Nephron (organoid): ENCODE data around the gene IDUA.

ENCODE experiments used
- H3K27ac Mint-ChIP-seq, 3 experiments: 2 replicates each; pipeline ENCODE4 v1.8.0; 2020; ENCODE audit warnings: mixed read lengths in 3 of 3, mild to moderate bottlenecking in 2 of 3, moderate library complexity in 1 of 3
- H3K27me3 Mint-ChIP-seq: 2 replicates; pipeline ENCODE4 v1.8.0; 2021; ENCODE audit warnings: low read depth, mild to moderate bottlenecking, moderate library complexity, mixed read lengths
- H3K36me3 Mint-ChIP-seq: 2 replicates; pipeline ENCODE4 v1.8.0; 2020; ENCODE audit warnings: low read depth, mixed read lengths
- H3K4me1 Mint-ChIP-seq: 2 replicates; pipeline ENCODE4 v1.8.0; 2020; ENCODE audit warnings: mixed read lengths
- H3K4me3 Mint-ChIP-seq, 3 experiments: 2 replicates each; pipeline ENCODE4 v1.8.0; 2020; ENCODE audit warnings: mild to moderate bottlenecking in 3 of 3, mixed read lengths in 3 of 3, moderate library complexity in 2 of 3
- H3K9me3 Mint-ChIP-seq: 2 replicates; pipeline ENCODE4 v1.8.0; 2020; ENCODE audit warnings: mixed read lengths
- CTCF ChIP-seq, 3 experiments: fragments of 200-600 bp; sonication (generic); IDR thresholded peaks; one replicate each; pipeline ENCODE4 v1.5.0; 2021; ENCODE audit warnings: antibody characterized with exemption in 3 of 3; ENCODE audit not compliant: unreplicated experiment in 3 of 3

Gene IDUA

GRCh38 chr4:1026115-1026514 lies 39.3 kb downstream of the IDUA start:
- no peak for TF ChIP-seq CTCF (IDR thresholded peaks at IDR 0.05; ENCODE audit: unreplicated experiment in 3 of 3)
- Mint-ChIP-seq H3K4me1 (peaks cover 25% of the 10 kb centered on the region), H3K9me3 (no peaks in the 10 kb centered on the region), H3K27ac (peak overlapping the region in 2 of 3 experiments; percentile 62 to 80), H3K4me3 (peak overlapping the region in 1 of 3 experiments; percentile 32), H3K36me3 (peaks cover 11% of the 10 kb centered on the region), H3K27me3 (no peaks in the 10 kb centered on the region)

GRCh38 chr4:1027219-1027914 lies 40.5 kb downstream of the IDUA start:
- Mint-ChIP-seq H3K27me3 (no peaks in the 10 kb centered on the region), H3K4me1 (peaks cover 25% of the 10 kb centered on the region), H3K9me3 (no peaks in the 10 kb centered on the region), H3K4me3 (no peak overlapping the region), H3K27ac (peak overlapping the region in 1 of 3 experiments; percentile 70), H3K36me3 (peaks cover 11% of the 10 kb centered on the region)
- no peak for TF ChIP-seq CTCF (IDR thresholded peaks at IDR 0.05; ENCODE audit: unreplicated experiment in 3 of 3)

- Mint-ChIP-seq H3K9me3 (no peaks in the 10 kb centered on the region), H3K4me3 (no peak overlapping the region), H3K4me1 (peaks cover 25% of the 10 kb centered on the region), H3K27ac (peak overlapping the region in 1 of 3 experiments; percentile 70), H3K36me3 (peaks cover 11% of the 10 kb centered on the region), H3K27me3 (no peaks in the 10 kb centered on the region)
- no peak for TF ChIP-seq CTCF (IDR thresholded peaks at IDR 0.05; ENCODE audit: unreplicated experiment in 3 of 3)
These were observed 41.0 kb downstream of the IDUA start for GRCh38 chr4:1027915-1028238.

GRCh38 chr4:1028574-1029220 lies 41.9 kb downstream of the IDUA start:
- peaks cover 26% of the 10 kb centered on the region for H3K4me1 Mint-ChIP-seq
- H3K27ac Mint-ChIP-seq = no peak overlapping the region
- H3K4me3 Mint-ChIP-seq = no peak overlapping the region
- peaks cover 11% of the 10 kb centered on the region for H3K36me3 Mint-ChIP-seq
- no peak for TF ChIP-seq CTCF (IDR thresholded peaks at IDR 0.05; ENCODE audit: unreplicated experiment in 3 of 3)
- no peaks in the 10 kb centered on the region for H3K27me3 Mint-ChIP-seq
- H3K9me3 Mint-ChIP-seq = no peaks in the 10 kb centered on the region

GRCh38 chr4:1029529-1029928 lies 42.7 kb downstream of the IDUA start:
- no peaks in the 10 kb centered on the region for H3K9me3 Mint-ChIP-seq
- H3K27ac Mint-ChIP-seq = no peak overlapping the region
- peaks cover 11% of the 10 kb centered on the region for H3K36me3 Mint-ChIP-seq
- no peak overlapping the region for H3K4me3 Mint-ChIP-seq
- no peaks in the 10 kb centered on the region for H3K27me3 Mint-ChIP-seq
- peaks cover 31% of the 10 kb centered on the region for H3K4me1 Mint-ChIP-seq
- no peak for TF ChIP-seq CTCF (IDR thresholded peaks at IDR 0.05; ENCODE audit: unreplicated experiment in 3 of 3)

GRCh38 chr4:1030031-1030430 lies 43.2 kb downstream of the IDUA start:
- TF ChIP-seq CTCF (IDR thresholded peaks at IDR 0.05; ENCODE audit: unreplicated experiment in 3 of 3) = no peak

More at GRCh38 chr4:1030031-1030430, 43.2 kb downstream of the IDUA start:
- Mint-ChIP-seq H3K36me3 (peaks cover 10% of the 10 kb centered on the region), H3K27ac (no peak overlapping the region), H3K9me3 (no peaks in the 10 kb centered on the region), H3K4me1 (peaks cover 29% of the 10 kb centered on the region), H3K4me3 (no peak overlapping the region), H3K27me3 (no peaks in the 10 kb centered on the region)
